Stimulated activated CD8-positive, alpha-beta memory T cell treated with anti-CD3 and anti-CD28 coated beads, Interleukin-4, amount 100 ng/mL, for 4 hours (primary cell): ENCODE measurements around the gene MKNK1.
A peak's percentile ranks its signal among the peaks of the same experiment; 100 is the strongest.

Source experiments
- DNase-seq, 2 donors: peaks; one replicate each; pipeline ENCODE4 v3.0.0-alpha.2; 2020; ENCODE audit warnings: low read depth in 2 of 2, low spot score in 1 of 2

MKNK1 gene

DNA sequence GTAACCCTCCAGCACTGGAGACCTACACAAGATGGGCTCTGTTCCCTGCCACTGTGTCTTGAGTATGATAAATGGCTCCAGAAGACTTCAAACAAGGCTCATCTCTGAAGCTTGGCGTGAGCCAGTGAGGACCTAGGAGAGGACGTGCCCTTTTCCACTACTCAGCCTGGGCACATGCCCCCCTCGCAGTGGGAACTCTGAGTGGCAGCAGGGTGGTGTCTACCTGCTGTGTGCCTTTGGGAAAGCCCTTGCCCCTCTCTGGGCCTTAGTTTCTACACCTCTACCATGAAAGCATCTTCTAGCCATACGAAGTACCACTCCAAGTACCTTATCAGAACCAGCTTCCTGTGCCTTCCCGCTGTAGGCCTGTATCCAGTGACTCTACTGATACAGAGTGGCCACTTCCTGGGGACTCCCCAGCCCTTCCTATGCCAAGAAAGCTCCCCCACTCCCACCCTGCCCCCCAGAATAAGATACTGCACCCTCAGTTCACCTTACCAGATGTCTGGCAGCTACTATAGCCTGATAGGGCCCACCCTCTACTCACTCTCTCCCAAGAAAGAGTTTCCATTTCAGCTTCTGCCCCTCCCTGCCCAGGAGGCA lies 15.7 kb upstream of the MKNK1 start:
- DNase-seq = no peak

- no peak for DNase-seq
Measured at GRCh38 chr1:46618754-46619415, 14.8 kb upstream of the MKNK1 start.

- no peak for DNase-seq
Measured at GRCh38 chr1:46617833-46618232, 13.8 kb upstream of the MKNK1 start.

- DNase-seq = no peak
Measured at GRCh38 chr1:46617108-46617800, 13.2 kb upstream of the MKNK1 start.

GRCh38 chr1:46616277-46617107 lies 12.4 kb upstream of the MKNK1 start, which contains the start of gene MOB3C:
TSS of gene MOB3C (minus strand) at chr1:46616811. CDS start at chr1:46613321, 3,490 bp downstream.
- peak; percentile 61 to 71 for DNase-seq

GRCh38 chr1:46615735-46616134 lies 11.7 kb upstream of the MKNK1 start:
- DNase-seq = no peak

GRCh38 chr1:46615088-46615487 lies 11.0 kb upstream of the MKNK1 start:
- no peak for DNase-seq

GRCh38 chr1:46614604-46614984 lies 10.5 kb upstream of the MKNK1 start:
- DNase-seq = no peak

GRCh38 chr1:46613661-46614603 lies 9.9 kb upstream of the MKNK1 start:
- no peak for DNase-seq

- DNase-seq = no peak
Measured at GRCh38 chr1:46612937-46613660, 9.0 kb upstream of the MKNK1 start.

- DNase-seq = no peak
Measured at GRCh38 chr1:46611691-46612221, 7.7 kb upstream of the MKNK1 start.

DNA sequence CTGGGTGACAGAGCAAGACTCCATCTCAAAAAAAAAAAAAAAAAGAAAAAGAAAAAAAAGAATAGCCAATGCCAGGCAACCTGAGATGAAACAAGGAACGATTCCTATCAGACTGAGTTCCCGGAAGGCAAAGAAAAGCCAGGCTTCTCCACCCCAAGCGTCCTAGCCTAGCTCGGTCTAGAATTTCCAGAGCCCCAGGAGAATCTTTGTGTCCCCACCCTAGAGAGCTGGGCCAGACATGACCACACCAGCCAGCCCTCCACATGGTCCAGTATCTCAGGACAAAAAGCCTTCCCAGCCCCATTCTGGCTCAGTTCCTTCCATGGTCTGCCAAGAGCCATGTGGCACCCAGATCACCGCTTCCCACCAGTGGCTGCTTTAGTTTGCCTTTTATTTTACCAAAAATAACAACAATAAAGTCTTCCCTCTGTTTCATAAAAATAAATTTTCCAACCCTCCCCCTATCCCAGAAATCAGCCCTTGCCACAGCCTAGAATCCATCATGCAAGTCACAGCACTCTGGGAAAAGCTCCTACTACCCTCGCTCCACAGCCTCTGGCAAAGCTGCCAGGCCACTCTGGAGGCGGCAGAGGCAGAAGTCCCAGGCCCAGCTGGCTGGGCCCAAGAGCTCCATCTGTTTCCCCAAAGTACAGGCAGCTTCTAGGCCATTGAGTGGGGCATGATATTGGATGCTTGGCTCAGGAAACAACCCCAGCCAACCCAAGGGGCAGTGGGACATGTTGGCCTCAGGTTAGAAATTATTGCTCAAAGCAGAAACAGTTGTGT lies 3.5 kb upstream of the MKNK1 start:
- no peak for DNase-seq

DNA sequence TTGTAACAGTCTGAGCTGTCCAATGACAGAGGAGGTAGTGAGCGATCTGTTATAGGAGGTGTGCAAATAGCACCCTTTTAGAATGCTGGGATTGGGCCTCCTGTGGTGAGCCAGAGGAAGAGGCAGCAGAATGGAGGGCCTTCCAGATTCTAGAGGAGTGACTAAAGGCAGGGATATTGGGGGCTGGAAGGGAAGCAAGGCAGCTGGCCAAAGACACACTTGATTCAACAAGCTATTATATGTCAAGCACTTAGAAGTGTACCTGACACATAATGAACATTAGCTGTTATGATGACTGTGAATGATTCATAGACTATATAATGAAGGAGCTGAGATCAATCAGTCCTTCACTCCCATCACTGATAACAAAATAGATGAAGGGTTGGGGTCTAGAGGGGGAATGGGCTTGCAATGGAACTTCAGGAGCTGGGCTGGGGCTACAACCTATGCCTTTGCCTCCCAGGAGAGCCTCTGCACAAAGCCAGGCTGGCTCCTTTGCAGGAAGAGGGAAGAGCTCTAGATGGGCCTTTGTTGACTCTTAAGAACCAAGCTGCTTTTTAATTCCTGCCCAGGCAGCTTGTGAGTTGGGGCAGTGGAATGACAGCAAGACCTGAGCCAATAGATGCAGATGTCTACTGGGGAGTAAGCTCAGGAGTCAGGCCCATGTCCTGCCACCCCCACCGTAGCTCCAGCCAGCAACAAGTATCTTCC lies 2.3 kb upstream of the MKNK1 start:
- DNase-seq = no peak

- no peak for DNase-seq
Measured at GRCh38 chr1:46605232-46605631, 1.2 kb upstream of the MKNK1 start.

DNA sequence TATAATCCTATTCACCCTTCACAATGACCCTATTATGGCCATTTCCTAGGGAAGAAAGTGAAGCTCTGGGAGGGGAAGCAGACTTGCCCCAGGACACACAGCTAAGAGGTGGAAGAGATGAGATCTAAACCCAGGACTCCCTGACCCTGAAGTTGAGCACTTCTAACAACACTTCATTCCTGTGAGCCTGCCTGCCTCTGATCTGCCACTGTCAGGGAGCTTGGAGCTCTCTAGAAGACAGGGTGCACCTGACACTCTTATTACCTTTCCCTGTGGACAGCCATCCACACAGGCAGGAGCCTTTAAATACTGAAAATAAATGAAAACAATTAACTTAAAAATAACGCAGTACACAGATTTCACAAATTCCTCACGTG lies 599 bp downstream of the MKNK1 start:
- no peak for DNase-seq

- no peak for DNase-seq
Measured at GRCh38 chr1:46601257-46602007, 2.6 kb downstream of the MKNK1 start.
